ENCODE measurements around the gene PPARA.
"Not testable (repeated sequence)": the region's sequence is repeated elsewhere in the genome, so short reads cannot be mapped to it uniquely, and the experiment has no call there.

GRCh38 chr22:46132193-46132829, 18.0 kb upstream of the PPARA start:
- not testable (repeated sequence) for TF ChIP-seq MYC (IDR thresholded peaks at IDR 0.05; ENCODE audit: low read depth, low read length); CTCF (IDR thresholded peaks at IDR 0.05; ENCODE audit: extremely low read depth in 1 of 2, insufficient read depth in 1 of 2, low read depth in 1 of 2, low read length in 2 of 2); FOS (IDR thresholded peaks at IDR 0.05; ENCODE audit: borderline replicate concordance, insufficient read depth, low read length); POLR2A (IDR thresholded peaks at IDR 0.05; ENCODE audit: low read depth, low read length); EZH2 (IDR thresholded peaks at IDR 0.05; ENCODE audit: borderline replicate concordance, low read depth, low read length, severe bottlenecking)
